Measurements from ENCODE around the gene PNMA8B. TPM values are rescaled to one million over a fixed set of nuclear protein-coding genes. Genes with fewer than 3 reads are reported as not detected.

Gene PNMA8B
- total RNA-seq, 1 experiment from 2014 or later = 0.75 TPM

GRCh38 chr19:46448601-46449000, 47.1 kb downstream of the PNMA8B start:
- TF ChIP-seq EZH2 (IDR thresholded peaks at IDR 0.05; ENCODE audit: borderline replicate concordance, low read depth, low read length, poor library complexity, severe bottlenecking) (no peak), CTCF (conservative IDR thresholded peaks at IDR 0.05; ENCODE audit: low read depth, low read length) (no peak)
- Histone ChIP-seq H3K27me3 (replicated peaks; ENCODE audit: insufficient read depth, low read depth, low read length, poor library complexity) (no peaks in the 10 kb centered on the region), H3K4me1 (ENCODE audit: insufficient read depth, low read length, poor library complexity, severe bottlenecking) (no peaks in the 10 kb centered on the region), H3K27ac (ENCODE audit: low read depth, low read length, poor library complexity, severe bottlenecking) (no peak overlapping the region), H3K9me3 (ENCODE audit: low read depth, low read length, poor library complexity, severe bottlenecking) (peaks cover 4% of the 10 kb centered on the region), H3K4me3 (ENCODE audit: low read depth, low read length, poor library complexity, severe bottlenecking) (no peak overlapping the region), H3K36me3 (ENCODE audit: insufficient read depth, low read length, poor library complexity, severe bottlenecking) (no peaks in the 10 kb centered on the region)
- ChIA-PET POLR2A (ENCODE audit: low non-redundant PET) (interaction anchor here (0.7 kb wide), 1 partner anchor 34 kb away, joined by 4 read pairs; no protein-coding TSS in a partner anchor), CTCF (no interaction called here)
- BruUV-seq (replicated peaks) = no TSS peak
- intact Hi-C loops (cut with micrococcal nuclease; ENCODE audit: unreplicated experiment) = no loop called here
- no peak for DNase-seq (ENCODE audit: low spot score)

- Histone ChIP-seq H3K9me3 (ENCODE audit: low read depth, low read length, poor library complexity, severe bottlenecking) (peaks cover 4% of the 10 kb centered on the region), H3K4me3 (ENCODE audit: low read depth, low read length, poor library complexity, severe bottlenecking) (no peak overlapping the region), H3K4me1 (ENCODE audit: insufficient read depth, low read length, poor library complexity, severe bottlenecking) (peaks cover 4% of the 10 kb centered on the region), H3K27ac (ENCODE audit: low read depth, low read length, poor library complexity, severe bottlenecking) (no peak overlapping the region), H3K27me3 (replicated peaks; ENCODE audit: insufficient read depth, low read depth, low read length, poor library complexity) (no peaks in the 10 kb centered on the region), H3K36me3 (ENCODE audit: insufficient read depth, low read length, poor library complexity, severe bottlenecking) (no peaks in the 10 kb centered on the region)
- no peak for DNase-seq (ENCODE audit: low spot score)
- TF ChIP-seq CTCF (conservative IDR thresholded peaks at IDR 0.05; ENCODE audit: low read depth, low read length) (no peak), EZH2 (IDR thresholded peaks at IDR 0.05; ENCODE audit: borderline replicate concordance, low read depth, low read length, poor library complexity, severe bottlenecking) (no peak)
- CTCF ChIA-PET = no interaction called here
- POLR2A ChIA-PET (ENCODE audit: low non-redundant PET) = interaction anchor here (0.7 kb wide), 1 partner anchor 34 kb away, joined by 4 read pairs; no protein-coding TSS in a partner anchor
- BruUV-seq (replicated peaks) = no TSS peak
- intact Hi-C loops (cut with micrococcal nuclease; ENCODE audit: unreplicated experiment) = no loop called here
These were observed 47.8 kb downstream of the PNMA8B start for GRCh38 chr19:46447824-46448223.

GRCh38 chr19:46447006-46447405, 48.7 kb downstream of the PNMA8B start:
- Histone ChIP-seq H3K9me3 (ENCODE audit: low read depth, low read length, poor library complexity, severe bottlenecking) (peaks cover 4% of the 10 kb centered on the region), H3K4me1 (ENCODE audit: insufficient read depth, low read length, poor library complexity, severe bottlenecking) (peaks cover 4% of the 10 kb centered on the region), H3K27ac (ENCODE audit: low read depth, low read length, poor library complexity, severe bottlenecking) (no peak overlapping the region), H3K4me3 (ENCODE audit: low read depth, low read length, poor library complexity, severe bottlenecking) (no peak overlapping the region), H3K36me3 (ENCODE audit: insufficient read depth, low read length, poor library complexity, severe bottlenecking) (no peaks in the 10 kb centered on the region), H3K27me3 (replicated peaks; ENCODE audit: insufficient read depth, low read depth, low read length, poor library complexity) (no peaks in the 10 kb centered on the region)
- no TSS peak for BruUV-seq (replicated peaks)
- TF ChIP-seq CTCF (conservative IDR thresholded peaks at IDR 0.05; ENCODE audit: low read depth, low read length) = no peak
- no peak for TF ChIP-seq EZH2 (IDR thresholded peaks at IDR 0.05; ENCODE audit: borderline replicate concordance, low read depth, low read length, poor library complexity, severe bottlenecking)
- CTCF ChIA-PET = no interaction called here
- DNase-seq (ENCODE audit: low spot score) = no peak
- POLR2A ChIA-PET (ENCODE audit: low non-redundant PET) = no interaction called here
- intact Hi-C loops (cut with micrococcal nuclease; ENCODE audit: unreplicated experiment) = no loop called here
